ENCODE data around the gene SP2.

Gene SP2

DNA sequence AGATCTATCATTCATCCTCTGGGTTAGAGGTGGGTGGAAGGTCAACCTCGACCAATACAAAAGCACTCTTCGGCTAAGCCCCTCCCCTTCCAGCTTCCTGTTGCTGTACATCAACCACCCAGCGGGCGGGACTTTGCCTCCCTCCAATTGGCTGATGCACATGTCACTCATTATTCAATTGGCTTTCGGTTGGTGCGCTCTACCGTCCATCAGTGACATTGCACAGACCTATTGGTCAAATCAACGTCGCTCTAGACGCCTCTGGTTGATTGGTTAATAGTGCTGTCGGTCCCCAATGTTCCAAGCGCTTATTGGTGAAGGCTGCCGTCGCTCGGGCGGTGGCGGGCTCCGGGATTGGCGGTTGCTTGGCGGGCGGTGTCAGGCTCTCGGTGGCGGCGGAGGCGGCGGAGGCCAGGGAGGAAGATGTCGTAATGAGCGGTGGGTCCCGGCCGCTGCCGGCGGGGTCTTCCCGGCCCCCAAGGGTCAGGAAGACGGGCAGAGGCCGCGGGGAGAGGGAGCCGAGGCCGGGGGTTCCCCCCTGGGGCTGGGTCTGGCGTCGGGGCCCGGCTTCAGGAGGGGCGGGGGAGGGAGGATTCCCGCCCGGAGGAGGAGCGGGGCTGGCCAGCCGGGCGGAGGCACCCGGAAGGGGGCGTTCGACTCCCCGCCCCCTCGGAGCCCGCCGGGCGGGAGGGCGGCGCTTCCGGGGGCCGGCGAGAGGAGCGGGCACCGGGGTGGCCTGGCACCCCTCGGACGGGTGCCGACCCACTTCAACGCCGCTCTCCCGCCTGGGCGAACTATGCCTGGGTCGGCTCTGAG, at the start of gene SP2:
Gene SP2 (plus strand): TSS at position 381 of the 816 bp plus-strand sequence. CDS start 51 bp downstream, at position 432.
- peaks cover 35% of the 10 kb centered on the region for H3K4me1 Mint-ChIP-seq (ENCODE audit: low read depth)
- DNase-seq (ENCODE audit: low spot score): peak; percentile 100
- peak within 1 kb of the TSS; percentile 99 for H3K27ac Mint-ChIP-seq
- H3K27me3 Mint-ChIP-seq (ENCODE audit: low read depth): no peaks in the 10 kb centered on the region
- peak within 1 kb of the TSS; percentile 93 for H3K4me3 Mint-ChIP-seq
- peaks cover 11% of the 10 kb centered on the region for H3K36me3 Mint-ChIP-seq (ENCODE audit: low read depth)
- no peaks in the 10 kb centered on the region for H3K9me3 Mint-ChIP-seq

DNA sequence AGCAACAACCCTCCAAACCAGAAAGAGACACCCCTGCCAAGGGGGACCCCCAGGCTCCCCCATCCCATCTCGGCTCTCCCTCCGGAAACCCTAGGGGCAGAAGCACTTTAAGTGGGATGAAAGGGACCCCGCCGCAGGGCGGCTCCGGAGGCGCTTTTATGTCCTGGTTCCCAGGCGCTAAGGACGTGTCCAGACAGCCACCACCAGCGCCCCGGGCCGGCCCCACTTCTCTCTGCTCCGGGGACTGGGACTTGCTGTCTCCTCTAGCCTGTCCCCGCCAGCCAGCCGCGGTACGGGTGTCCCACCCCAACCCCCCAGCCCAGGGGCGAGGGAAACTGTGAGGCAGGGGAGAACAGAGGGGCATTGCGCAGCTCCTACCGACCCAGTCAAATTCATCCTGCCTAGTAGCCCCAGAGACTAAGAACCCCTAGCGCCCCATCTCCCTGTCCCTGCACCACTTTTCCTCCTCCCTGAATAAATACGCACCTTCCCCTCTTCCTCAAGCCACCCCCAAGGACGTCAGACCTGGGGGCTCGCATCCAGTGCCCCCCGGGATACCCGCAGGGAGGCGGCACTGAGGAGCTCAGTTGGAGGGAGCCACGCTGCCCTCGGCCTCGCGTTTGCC, 49.2 kb upstream of the SP2 start:
- Mint-ChIP-seq H3K9me3 (no peaks in the 10 kb centered on the region), H3K27me3 (ENCODE audit: low read depth) (peaks cover 62% of the 10 kb centered on the region), H3K4me3 (no peak overlapping the region), H3K36me3 (ENCODE audit: low read depth) (no peaks in the 10 kb centered on the region), H3K4me1 (ENCODE audit: low read depth) (peaks cover 8% of the 10 kb centered on the region), H3K27ac (no peak overlapping the region)
- DNase-seq (ENCODE audit: low spot score): no peak

DNA sequence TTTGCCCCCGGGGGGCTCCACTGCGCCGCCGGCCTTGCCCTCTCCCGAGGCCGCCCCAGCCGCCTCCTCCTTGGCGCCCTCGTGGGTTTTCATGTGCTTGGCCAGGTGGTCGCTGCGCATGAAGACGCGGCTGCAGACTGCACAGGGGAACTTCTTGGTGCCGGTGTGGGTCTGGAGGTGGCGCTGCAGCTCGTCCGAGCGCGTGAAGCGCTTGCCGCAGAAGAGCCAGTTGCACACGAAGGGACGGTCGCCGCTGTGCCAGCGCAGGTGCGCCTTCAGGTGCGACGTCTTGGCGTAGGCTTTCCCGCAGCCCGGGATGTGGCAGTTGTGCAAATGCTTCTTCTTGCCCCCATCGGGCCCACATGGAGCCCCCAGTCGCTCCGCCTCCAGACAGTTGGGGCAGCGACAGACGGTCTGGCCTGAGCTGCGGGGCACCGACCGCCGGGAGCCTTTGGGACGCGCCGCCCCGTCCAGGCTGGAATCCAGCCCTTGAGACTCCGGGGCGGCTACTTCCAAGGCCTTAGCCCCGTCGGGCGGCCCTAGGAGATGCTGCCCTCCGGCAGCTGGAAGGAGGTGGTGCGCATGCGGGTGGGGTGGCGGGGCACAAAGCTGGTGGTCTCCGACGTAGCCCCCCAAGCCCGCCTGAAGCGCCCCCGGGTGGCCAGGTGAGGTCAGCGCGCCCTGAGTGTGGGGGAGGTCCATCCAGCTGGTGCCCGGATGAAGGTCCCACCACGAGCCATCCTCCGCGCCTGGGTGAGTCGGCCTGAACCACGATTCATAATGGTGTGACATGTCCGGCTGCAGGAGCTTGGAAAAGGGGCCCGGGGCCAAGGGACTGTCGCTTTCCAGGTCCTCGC, 48.5 kb upstream of the SP2 start:
- no peaks in the 10 kb centered on the region for H3K9me3 Mint-ChIP-seq
- DNase-seq (ENCODE audit: low spot score): no peak
- H3K4me3 Mint-ChIP-seq: no peak overlapping the region
- peaks cover 10% of the 10 kb centered on the region for H3K4me1 Mint-ChIP-seq (ENCODE audit: low read depth)
- no peak overlapping the region for H3K27ac Mint-ChIP-seq
- peaks cover 70% of the 10 kb centered on the region for H3K27me3 Mint-ChIP-seq (ENCODE audit: low read depth)
- H3K36me3 Mint-ChIP-seq (ENCODE audit: low read depth): no peaks in the 10 kb centered on the region

DNA sequence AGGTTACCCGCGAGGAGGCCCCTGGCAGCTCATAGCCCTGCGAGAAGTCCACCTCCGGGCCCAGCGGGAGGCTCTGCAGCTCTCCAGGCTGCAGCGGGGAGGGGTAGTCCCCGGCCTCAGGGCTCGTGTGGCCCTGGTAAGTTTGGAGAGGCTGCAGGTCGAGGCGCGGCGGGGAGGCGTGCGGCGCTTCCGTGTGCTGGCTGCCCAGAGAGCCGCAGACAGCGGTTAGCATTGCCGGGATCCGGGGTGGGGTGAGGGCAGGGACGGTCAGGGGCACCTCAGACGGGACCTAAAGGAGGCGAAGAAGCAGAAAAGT, 47.9 kb upstream of the SP2 start:
- H3K27ac Mint-ChIP-seq: no peak overlapping the region
- peaks cover 9% of the 10 kb centered on the region for H3K4me1 Mint-ChIP-seq (ENCODE audit: low read depth)
- H3K36me3 Mint-ChIP-seq (ENCODE audit: low read depth): no peaks in the 10 kb centered on the region
- H3K9me3 Mint-ChIP-seq: no peaks in the 10 kb centered on the region
- DNase-seq (ENCODE audit: low spot score): no peak
- no peak overlapping the region for H3K4me3 Mint-ChIP-seq
- peaks cover 75% of the 10 kb centered on the region for H3K27me3 Mint-ChIP-seq (ENCODE audit: low read depth)

- Mint-ChIP-seq H3K4me1 (ENCODE audit: low read depth) (peaks cover 8% of the 10 kb centered on the region), H3K9me3 (no peaks in the 10 kb centered on the region), H3K27ac (no peak overlapping the region), H3K27me3 (ENCODE audit: low read depth) (peaks cover 87% of the 10 kb centered on the region), H3K36me3 (ENCODE audit: low read depth) (no peaks in the 10 kb centered on the region), H3K4me3 (peak overlapping the region; percentile 47)
- no peak for DNase-seq (ENCODE audit: low spot score)
These were observed 45.7 kb upstream of the SP2 start for GRCh38 chr17:47850373-47850691.

GRCh38 chr17:47850692-47851573, 45.1 kb upstream of the SP2 start, which contains the start of gene SP6:
TSS of gene SP6 (minus strand) at chr17:47851163. CDS start at chr17:47848429, 2,734 bp downstream.
- peak; percentile 65 for DNase-seq (ENCODE audit: low spot score)
- H3K27me3 Mint-ChIP-seq (ENCODE audit: low read depth): peaks cover 87% of the 10 kb centered on the region
- no peaks in the 10 kb centered on the region for H3K9me3 Mint-ChIP-seq
- H3K4me3 Mint-ChIP-seq: peak within 1 kb of the TSS; percentile 47
- no peaks in the 10 kb centered on the region for H3K36me3 Mint-ChIP-seq (ENCODE audit: low read depth)
- H3K4me1 Mint-ChIP-seq (ENCODE audit: low read depth): peaks cover 8% of the 10 kb centered on the region
- H3K27ac Mint-ChIP-seq: no peak within 1 kb of the TSS

- Mint-ChIP-seq H3K27me3 (ENCODE audit: low read depth) (peaks cover 87% of the 10 kb centered on the region), H3K9me3 (no peaks in the 10 kb centered on the region), H3K27ac (no peak overlapping the region), H3K4me1 (ENCODE audit: low read depth) (peaks cover 8% of the 10 kb centered on the region), H3K36me3 (ENCODE audit: low read depth) (no peaks in the 10 kb centered on the region), H3K4me3 (peak overlapping the region; percentile 2)
- DNase-seq (ENCODE audit: low spot score): no peak
These were observed 44.3 kb upstream of the SP2 start for GRCh38 chr17:47851764-47852112.

GRCh38 chr17:47852113-47852949, 43.7 kb upstream of the SP2 start:
- H3K27me3 Mint-ChIP-seq (ENCODE audit: low read depth): peaks cover 85% of the 10 kb centered on the region

DNA sequence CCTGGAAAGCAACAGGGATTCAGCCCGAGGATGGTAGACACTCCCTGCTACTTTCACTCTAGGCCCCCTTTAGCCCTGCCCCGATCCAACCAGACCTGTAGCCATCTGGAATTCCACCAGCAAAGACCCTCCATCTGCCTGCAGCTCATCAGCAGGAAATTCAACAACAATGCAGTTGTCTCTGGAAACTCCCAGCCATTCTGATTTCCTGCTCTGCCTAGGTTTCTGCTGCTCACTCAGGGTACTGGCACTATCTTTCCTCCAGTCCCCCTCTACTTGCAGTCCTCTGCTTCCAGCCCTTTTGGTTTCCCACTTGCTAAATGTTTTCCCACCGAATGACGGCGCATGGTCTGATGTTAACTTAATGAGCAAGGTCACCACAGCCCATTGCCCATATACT, 42.4 kb upstream of the SP2 start:
- Mint-ChIP-seq H3K27me3 (ENCODE audit: low read depth) (peaks cover 85% of the 10 kb centered on the region), H3K4me1 (ENCODE audit: low read depth) (peaks cover 8% of the 10 kb centered on the region), H3K9me3 (no peaks in the 10 kb centered on the region), H3K36me3 (ENCODE audit: low read depth) (no peaks in the 10 kb centered on the region), H3K27ac (no peak overlapping the region), H3K4me3 (no peak overlapping the region)
- no peak for DNase-seq (ENCODE audit: low spot score)

More at GRCh38 chr17:47852113-47852949, 43.7 kb upstream of the SP2 start:
- peak overlapping the region; percentile 2 for H3K4me3 Mint-ChIP-seq
- H3K4me1 Mint-ChIP-seq (ENCODE audit: low read depth): peaks cover 8% of the 10 kb centered on the region
- H3K9me3 Mint-ChIP-seq: no peaks in the 10 kb centered on the region
- no peaks in the 10 kb centered on the region for H3K36me3 Mint-ChIP-seq (ENCODE audit: low read depth)
- H3K27ac Mint-ChIP-seq: no peak overlapping the region
- DNase-seq (ENCODE audit: low spot score): peak; percentile 20

GRCh38 chr17:47855737-47856136, 40.3 kb upstream of the SP2 start:
- DNase-seq (ENCODE audit: low spot score): no peak
- H3K27ac Mint-ChIP-seq: no peak overlapping the region
- no peak overlapping the region for H3K4me3 Mint-ChIP-seq
- peaks cover 8% of the 10 kb centered on the region for H3K4me1 Mint-ChIP-seq (ENCODE audit: low read depth)
- no peaks in the 10 kb centered on the region for H3K9me3 Mint-ChIP-seq
- no peaks in the 10 kb centered on the region for H3K36me3 Mint-ChIP-seq (ENCODE audit: low read depth)
- H3K27me3 Mint-ChIP-seq (ENCODE audit: low read depth): peaks cover 74% of the 10 kb centered on the region

DNA sequence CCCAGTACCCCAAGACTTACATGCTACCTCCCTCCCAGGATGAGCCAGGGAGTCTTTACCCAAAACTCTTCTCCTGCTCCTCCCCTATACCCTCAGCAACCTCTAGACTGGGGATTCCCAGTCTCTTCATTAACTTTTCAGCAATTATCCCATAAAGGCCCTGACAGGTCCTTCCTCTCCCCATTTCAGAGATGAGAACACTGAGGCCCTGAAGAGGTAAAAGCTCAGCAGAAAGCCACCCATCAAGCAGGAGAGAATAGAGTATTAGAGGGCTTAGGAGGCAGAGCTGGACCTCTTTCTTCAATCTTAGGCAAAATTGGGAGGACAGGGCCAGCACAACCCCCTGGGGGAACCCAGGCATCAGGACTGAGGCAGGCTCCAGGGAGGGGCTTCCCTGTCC, 39.2 kb upstream of the SP2 start:
- H3K36me3 Mint-ChIP-seq (ENCODE audit: low read depth): no peaks in the 10 kb centered on the region
- no peak for DNase-seq (ENCODE audit: low spot score)
- peaks cover 6% of the 10 kb centered on the region for H3K4me1 Mint-ChIP-seq (ENCODE audit: low read depth)
- H3K9me3 Mint-ChIP-seq: no peaks in the 10 kb centered on the region
- H3K4me3 Mint-ChIP-seq: no peak overlapping the region
- H3K27me3 Mint-ChIP-seq (ENCODE audit: low read depth): peaks cover 69% of the 10 kb centered on the region
- no peak overlapping the region for H3K27ac Mint-ChIP-seq

- H3K4me3 Mint-ChIP-seq: no peak overlapping the region
- H3K36me3 Mint-ChIP-seq (ENCODE audit: low read depth): no peaks in the 10 kb centered on the region
- DNase-seq (ENCODE audit: low spot score): no peak
- peaks cover 59% of the 10 kb centered on the region for H3K27me3 Mint-ChIP-seq (ENCODE audit: low read depth)
- H3K27ac Mint-ChIP-seq: no peak overlapping the region
- H3K9me3 Mint-ChIP-seq: no peaks in the 10 kb centered on the region
- peaks cover 2% of the 10 kb centered on the region for H3K4me1 Mint-ChIP-seq (ENCODE audit: low read depth)
These were observed 38.2 kb upstream of the SP2 start for GRCh38 chr17:47857551-47858455.
